DND-41 (cell line): ENCODE measurements around the gene KLHDC8B.

Experiments used
- EZH2 ChIP-seq: IDR thresholded peaks from 3 replicates; pipeline ENCODE4 v1.6.1; 2012; ENCODE audit warnings: borderline replicate concordance, low read depth, mild to moderate bottlenecking, moderate library complexity, low read length, inconsistent platforms; ENCODE audit not compliant: severe bottlenecking
- TF ChIP-seq, protein P1 (sequence below): IDR thresholded peaks from 2 replicates; pipeline ENCODE4 v1.5.1; 2012; ENCODE audit warnings: borderline replicate concordance, low read length, moderate library complexity, mild to moderate bottlenecking; ENCODE audit not compliant: poor library complexity, severe bottlenecking; ENCODE audit errors: extremely low read depth

DNA sequence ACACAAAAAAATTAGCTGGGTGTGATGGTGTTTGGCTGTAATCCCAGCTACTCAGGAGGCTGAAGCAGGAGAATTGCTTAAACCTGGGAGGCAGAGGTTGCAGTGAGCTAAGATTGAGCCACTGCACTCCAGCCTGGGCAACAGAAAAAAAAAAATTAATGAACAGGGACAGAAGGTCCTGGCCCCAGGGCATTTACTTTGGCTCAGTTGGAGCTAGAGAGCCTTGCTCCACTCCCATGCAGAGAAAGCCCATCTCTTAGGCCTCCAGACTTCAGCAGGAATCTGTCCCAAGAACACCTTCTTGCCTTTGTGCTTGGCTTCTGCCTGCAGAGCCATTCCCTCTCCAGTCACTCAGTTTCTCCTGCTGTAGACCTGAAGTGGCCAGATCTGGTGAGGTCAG lies 8.7 kb downstream of the KLHDC8B start:
- TF ChIP-seq, protein P1, sequence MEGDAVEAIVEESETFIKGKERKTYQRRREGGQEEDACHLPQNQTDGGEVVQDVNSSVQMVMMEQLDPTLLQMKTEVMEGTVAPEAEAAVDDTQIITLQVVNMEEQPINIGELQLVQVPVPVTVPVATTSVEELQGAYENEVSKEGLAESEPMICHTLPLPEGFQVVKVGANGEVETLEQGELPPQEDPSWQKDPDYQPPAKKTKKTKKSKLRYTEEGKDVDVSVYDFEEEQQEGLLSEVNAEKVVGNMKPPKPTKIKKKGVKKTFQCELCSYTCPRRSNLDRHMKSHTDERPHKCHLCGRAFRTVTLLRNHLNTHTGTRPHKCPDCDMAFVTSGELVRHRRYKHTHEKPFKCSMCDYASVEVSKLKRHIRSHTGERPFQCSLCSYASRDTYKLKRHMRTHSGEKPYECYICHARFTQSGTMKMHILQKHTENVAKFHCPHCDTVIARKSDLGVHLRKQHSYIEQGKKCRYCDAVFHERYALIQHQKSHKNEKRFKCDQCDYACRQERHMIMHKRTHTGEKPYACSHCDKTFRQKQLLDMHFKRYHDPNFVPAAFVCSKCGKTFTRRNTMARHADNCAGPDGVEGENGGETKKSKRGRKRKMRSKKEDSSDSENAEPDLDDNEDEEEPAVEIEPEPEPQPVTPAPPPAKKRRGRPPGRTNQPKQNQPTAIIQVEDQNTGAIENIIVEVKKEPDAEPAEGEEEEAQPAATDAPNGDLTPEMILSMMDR = no peak
- TF ChIP-seq EZH2 = no peak
